Esophagus muscularis mucosa (tissue), 4 donors: Measurements from ENCODE around the gene OAS2. TPM values are rescaled to one million over a fixed set of nuclear protein-coding genes. Genes with fewer than 3 reads are reported as not detected.
"Not testable (repeated sequence)": the region's sequence is repeated elsewhere in the genome, so short reads cannot be mapped to it uniquely, and the experiment has no call there.

ENCODE experiments used
- DNase-seq: peaks from one replicate; pipeline ENCODE4 v3.0.0-alpha.2; 2017; ENCODE audit errors: extremely low spot score
- H3K27ac ChIP-seq, 4 donors: fragments of 200-600 bp; sonication (generic); replicated peaks in 1 of 4; 1 replicate in 3 of 4; 2 replicates in 1 of 4; pipeline ENCODE4 v1.5.1; 2016 to 2019; ENCODE audit warnings: mild to moderate bottlenecking in 1 of 4
- H3K27me3 ChIP-seq, 4 donors: fragments of 200-600 bp; sonication (generic); one replicate each; pipeline versions ENCODE4 v1.5.1 to v1.6.0; 2016 to 2019
- H3K36me3 ChIP-seq, 4 donors: fragments of 200-600 bp; sonication (generic); one replicate each; pipeline ENCODE4 v1.5.1; 2016 to 2019
- H3K4me1 ChIP-seq, 4 donors: fragments of 200-600 bp; sonication (generic); one replicate each; pipeline ENCODE4 v1.5.1; 2016 to 2019
- H3K4me3 ChIP-seq, 4 donors: fragments of 200-600 bp; sonication (generic); 1 replicate in 2 of 4; 2 replicates in 2 of 4; pipeline ENCODE4 v1.5.1; 2016 to 2019; ENCODE audit warnings: mild to moderate bottlenecking in 4 of 4, moderate library complexity in 1 of 4
- H3K9me3 ChIP-seq, 4 donors: fragments of 200-600 bp; sonication (generic); 1 replicate in 3 of 4; 2 replicates in 1 of 4; pipeline ENCODE4 v1.5.1; 2016 to 2019
- CTCF ChIP-seq, 3 experiments: fragments of 200-600 bp in 2 of 3; fragments of 450-650 bp in 1 of 3; sonication (generic) in 2 of 3; IDR thresholded peaks; one replicate each; pipeline ENCODE4 v1.5.1; 2017 to 2019; ENCODE audit warnings: antibody characterized with exemption in 3 of 3, mild to moderate bottlenecking in 2 of 3, moderate library complexity in 1 of 3
- EP300 ChIP-seq: sonication (generic); formaldehyde crosslinking; IDR thresholded peaks from one replicate; pipeline ENCODE4 v1.6.1; 2017; ENCODE audit warnings: antibody characterized with exemption
- POLR2A ChIP-seq: fragments of 450-650 bp; IDR thresholded peaks from one replicate; pipeline ENCODE4 v1.6.1; 2017; ENCODE audit warnings: antibody characterized with exemption, moderate library complexity, mild to moderate bottlenecking, low read depth
- POLR2AphosphoS5 ChIP-seq, 2 donors: sonication (generic); formaldehyde crosslinking; IDR thresholded peaks; one replicate each; pipeline ENCODE4 v1.6.1; 2017; ENCODE audit warnings: antibody characterized with exemption in 2 of 2
- WGBS: methylation state at CpG from one replicate; pipeline ENCODE4 v1.1.5; 2018; 5-methylcytosine and 5-hydroxymethylcytosine counted together
- intact Hi-C: fragments of 100-400 bp; cut with DNase I; formaldehyde crosslinking; loops from one replicate; pipeline ENCODE4 v1.15.1; 2023
- total RNA-seq, 4 donors: library from RNA; depleted of rRNA; stranded (reverse); fragments of >200 nt; gene quantifications; one replicate each; pipeline versions ENCODE4 v1.1.0 to v1.2.1, GENCODE V29; 2016

Gene OAS2
- total RNA-seq, 4 donors from 2014 or later, result 4.8 to 9.1 (median 7.4) TPM

GRCh38 chr12:112987561-112987960, 9.2 kb downstream of the OAS2 start:
- peaks cover 0 to 16% (median 2%) of the 10 kb centered on the region in 4 donors for H3K9me3 ChIP-seq
- no peak overlapping the region for H3K4me3 ChIP-seq
- no peaks in the 10 kb centered on the region for H3K4me1 ChIP-seq
- no peak overlapping the region for H3K27ac ChIP-seq
- 74% methylated on average over 2 of the region's 2 CpGs for WGBS
- no peak for TF ChIP-seq EP300
- TF ChIP-seq POLR2A, result no peak
- TF ChIP-seq CTCF (IDR thresholded peaks at IDR 0.05), result no peak
- TF ChIP-seq POLR2AphosphoS5 (IDR thresholded peaks at IDR 0.05), result no peak
- no peaks in the 10 kb centered on the region for H3K27me3 ChIP-seq
- intact Hi-C loops, result no loop called here
- no peak for DNase-seq
- H3K36me3 ChIP-seq, result peaks cover 0 to 31% (median 18%) of the 10 kb centered on the region in 4 donors

- TF ChIP-seq CTCF (IDR thresholded peaks at IDR 0.05) (no peak), EP300 (no peak), POLR2A (no peak), POLR2AphosphoS5 (IDR thresholded peaks at IDR 0.05) (no peak)
- WGBS, result 58% methylated on average over 3 of the region's 3 CpGs
- no peak for DNase-seq
- Histone ChIP-seq H3K27ac (no peak overlapping the region), H3K4me3 (no peak overlapping the region), H3K27me3 (no peaks in the 10 kb centered on the region), H3K4me1 (no peaks in the 10 kb centered on the region), H3K36me3 (peaks cover 0 to 31% (median 18%) of the 10 kb centered on the region in 4 donors), H3K9me3 (peaks cover 0 to 11% (median 2%) of the 10 kb centered on the region in 4 donors)
- intact Hi-C loops, result no loop called here
These were observed 9.9 kb downstream of the OAS2 start for GRCh38 chr12:112988224-112988623.

- H3K9me3 ChIP-seq, H3K4me1 ChIP-seq, H3K4me3 ChIP-seq, H3K27ac ChIP-seq, H3K27me3 ChIP-seq, intact Hi-C loops, DNase-seq: not testable (repeated sequence)
- WGBS, result 79% methylated on average over 3 of the region's 3 CpGs
- H3K36me3 ChIP-seq, result peaks cover 0 to 31% (median 18%) of the 10 kb centered on the region in 4 donors
These were observed 10.6 kb downstream of the OAS2 start for GRCh38 chr12:112988823-112989385.

GRCh38 chr12:112989806-112990205, 11.5 kb downstream of the OAS2 start:
- peaks cover 0 to 1% (median under 1%) of the 10 kb centered on the region in 4 donors for H3K9me3 ChIP-seq
- intact Hi-C loops, result no loop called here
- no peaks in the 10 kb centered on the region for H3K27me3 ChIP-seq
- WGBS, result 50% methylated on average over 1 of the region's 1 CpG
- peaks cover 0 to 31% (median 18%) of the 10 kb centered on the region in 4 donors for H3K36me3 ChIP-seq
- DNase-seq, result no peak
- no peak overlapping the region for H3K27ac ChIP-seq
- no peaks in the 10 kb centered on the region for H3K4me1 ChIP-seq
- H3K4me3 ChIP-seq, result no peak overlapping the region
- TF ChIP-seq POLR2AphosphoS5 (IDR thresholded peaks at IDR 0.05), result no peak
- TF ChIP-seq CTCF (IDR thresholded peaks at IDR 0.05), result no peak
- TF ChIP-seq EP300, result no peak

- Histone ChIP-seq H3K4me3 (no peak overlapping the region), H3K9me3 (peaks cover 0 to 5% (median 0%) of the 10 kb centered on the region in 4 donors), H3K36me3 (peaks cover 0 to 50% (median 27%) of the 10 kb centered on the region in 4 donors), H3K27me3 (peaks cover 0 to 5% (median 0%) of the 10 kb centered on the region in 4 donors), H3K27ac (no peak overlapping the region), H3K4me1 (no peaks in the 10 kb centered on the region)
- no peak for DNase-seq
- TF ChIP-seq CTCF (IDR thresholded peaks at IDR 0.05) (peak; percentile 47 to 88 (median 59)), POLR2A (no peak), EP300 (no peak), POLR2AphosphoS5 (IDR thresholded peaks at IDR 0.05) (no peak)
- intact Hi-C loops, result no loop called here
- WGBS, result 5% methylated on average over 2 of the region's 2 CpGs
These were observed 14.5 kb downstream of the OAS2 start for GRCh38 chr12:112992541-112993398.
